Neural crest cell (in vitro differentiated cells): Measurements from ENCODE around the gene TSPEAR. TPM values are rescaled to one million over a fixed set of nuclear protein-coding genes. Genes with fewer than 3 reads are reported as not detected.

Experiments
- DNase-seq: peaks from one replicate; pipeline ENCODE4 v3.0.0; 2021; ENCODE audit warnings: low read depth, mixed read lengths, low spot score
- H3K27ac Mint-ChIP-seq: one replicate; pipeline ENCODE4 v1.8.0; 2021; ENCODE audit warnings: mild to moderate bottlenecking, mixed read lengths; ENCODE audit not compliant: unreplicated experiment
- H3K27me3 Mint-ChIP-seq: 2 replicates; pipeline ENCODE4 v1.8.0; 2021; ENCODE audit warnings: low read depth, mild to moderate bottlenecking, mixed read lengths
- H3K36me3 Mint-ChIP-seq: 2 replicates; pipeline ENCODE4 v1.8.0; 2021; ENCODE audit warnings: low read depth, mild to moderate bottlenecking, mixed read lengths
- H3K4me1 Mint-ChIP-seq: 2 replicates; pipeline ENCODE4 v1.8.0; 2021; ENCODE audit warnings: mixed read lengths
- H3K4me3 Mint-ChIP-seq: one replicate; pipeline ENCODE4 v1.8.0; 2021; ENCODE audit warnings: mild to moderate bottlenecking, mixed read lengths
- H3K9me3 Mint-ChIP-seq: 2 replicates; pipeline ENCODE4 v1.8.0; 2021; ENCODE audit warnings: mixed read lengths
- CTCF ChIP-seq: fragments of 200-600 bp; sonication (generic); conservative IDR thresholded peaks from 2 replicates; pipeline ENCODE4 v1.5.0; 2021; ENCODE audit warnings: antibody characterized with exemption, mild to moderate bottlenecking
- total RNA-seq: library from RNA; stranded (reverse); gene quantifications from 2 replicates; pipeline ENCODE4 v1.2.1, GENCODE V29; 2021

The TSPEAR gene
- total RNA-seq, 1 donor from 2014 or later: not detected

GRCh38 chr21:44548381-44548780, 163.0 kb downstream of the TSPEAR start:
- Mint-ChIP-seq H3K4me3 (no peak overlapping the region), H3K4me1 (peaks cover 21% of the 10 kb centered on the region), H3K9me3 (peaks cover 10% of the 10 kb centered on the region), H3K36me3 (peaks cover 10% of the 10 kb centered on the region), H3K27ac (peak overlapping the region; percentile 76), H3K27me3 (no peaks in the 10 kb centered on the region)
- TF ChIP-seq CTCF: no peak
- DNase-seq: no peak

DNA sequence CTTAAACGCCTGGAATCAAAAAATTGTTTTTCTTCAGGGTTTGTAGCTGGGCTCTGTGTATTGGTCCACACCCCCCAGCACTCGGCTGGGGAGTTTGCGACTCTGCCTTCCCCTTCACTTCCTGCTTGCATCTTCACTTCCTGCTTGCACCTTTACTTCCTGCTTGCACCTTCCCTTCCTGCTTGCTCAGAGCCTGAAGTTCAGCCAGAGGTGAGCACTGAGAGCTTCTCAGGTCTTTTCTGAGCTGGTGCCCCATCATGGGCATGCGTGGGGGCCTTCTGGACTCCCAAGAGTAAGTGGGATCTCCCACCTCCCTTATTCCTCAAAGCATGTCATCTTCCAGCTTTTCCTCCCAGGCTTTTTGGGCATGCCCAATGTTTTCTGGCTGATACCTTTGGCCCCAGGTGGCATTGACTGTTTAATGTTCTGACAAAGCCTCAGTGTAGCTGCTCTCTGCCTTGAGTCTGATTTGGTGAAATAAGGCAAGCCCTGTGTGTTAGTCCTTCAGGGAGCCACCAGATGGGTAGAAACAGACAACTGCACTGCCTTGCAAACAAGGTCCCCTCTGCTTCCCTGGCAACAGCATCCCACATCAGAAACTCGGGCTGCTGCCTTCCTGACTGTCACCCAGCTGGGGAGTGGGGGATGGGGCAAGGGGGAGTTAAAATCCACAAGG, 163.6 kb downstream of the TSPEAR start:
- Mint-ChIP-seq H3K36me3 (peaks cover 10% of the 10 kb centered on the region), H3K9me3 (peaks cover 10% of the 10 kb centered on the region), H3K27ac (no peak overlapping the region), H3K4me3 (no peak overlapping the region), H3K27me3 (no peaks in the 10 kb centered on the region), H3K4me1 (peaks cover 21% of the 10 kb centered on the region)
- DNase-seq: no peak
- TF ChIP-seq CTCF: no peak

DNA sequence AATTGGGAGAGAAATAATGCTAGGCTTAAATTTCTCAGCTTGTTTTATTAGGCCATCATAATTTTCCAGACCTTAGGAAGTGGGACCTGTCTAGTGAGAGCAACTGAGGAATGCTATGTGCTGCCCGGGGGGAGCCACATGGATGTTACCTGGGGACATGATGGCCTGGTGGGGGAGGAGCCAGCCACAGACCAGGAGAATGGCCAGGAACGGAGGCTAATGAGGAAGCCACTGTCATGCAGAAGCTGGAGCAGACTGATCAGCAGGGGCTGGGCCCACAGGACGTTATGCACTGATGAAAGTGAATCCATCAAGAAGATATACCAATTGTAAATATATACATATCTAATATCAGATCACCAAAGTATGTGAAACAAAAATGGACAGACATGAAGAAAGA, 166.8 kb downstream of the TSPEAR start:
- H3K4me3 Mint-ChIP-seq: no peak overlapping the region
- H3K4me1 Mint-ChIP-seq: peaks cover 15% of the 10 kb centered on the region
- H3K27ac Mint-ChIP-seq: no peak overlapping the region
- H3K27me3 Mint-ChIP-seq: no peaks in the 10 kb centered on the region
- peaks cover 10% of the 10 kb centered on the region for H3K9me3 Mint-ChIP-seq
- H3K36me3 Mint-ChIP-seq: peaks cover 10% of the 10 kb centered on the region
- no peak for TF ChIP-seq CTCF
- no peak for DNase-seq

DNA sequence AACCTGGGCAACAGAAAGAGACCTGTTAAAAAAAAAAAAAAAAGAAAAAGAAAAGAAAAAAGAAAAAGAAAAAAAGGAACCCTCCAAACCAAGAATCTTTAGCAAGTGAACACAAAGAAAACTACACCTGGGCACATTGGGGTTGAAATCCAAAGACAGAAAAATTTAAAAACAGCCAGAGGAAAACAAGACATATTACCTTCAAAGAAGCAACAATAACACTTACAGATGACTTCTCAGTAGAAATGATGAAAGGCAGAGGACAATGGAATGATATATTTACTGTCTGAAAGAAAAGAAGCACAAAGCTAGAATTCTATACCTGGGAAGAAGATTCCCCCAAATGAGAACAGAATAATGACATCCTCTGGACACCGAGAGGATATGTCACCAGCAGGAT, 168.7 kb downstream of the TSPEAR start:
- no peaks in the 10 kb centered on the region for H3K4me1 Mint-ChIP-seq
- H3K9me3 Mint-ChIP-seq: peaks cover 10% of the 10 kb centered on the region
- no peak overlapping the region for H3K27ac Mint-ChIP-seq
- H3K4me3 Mint-ChIP-seq: no peak overlapping the region
- H3K27me3 Mint-ChIP-seq: no peaks in the 10 kb centered on the region
- peaks cover 8% of the 10 kb centered on the region for H3K36me3 Mint-ChIP-seq
- no peak for DNase-seq
- TF ChIP-seq CTCF: no peak

- Mint-ChIP-seq H3K4me3 (no peak overlapping the region), H3K36me3 (no peaks in the 10 kb centered on the region), H3K4me1 (no peaks in the 10 kb centered on the region), H3K9me3 (peaks cover 4% of the 10 kb centered on the region), H3K27ac (no peak overlapping the region), H3K27me3 (no peaks in the 10 kb centered on the region)
- DNase-seq: no peak
- TF ChIP-seq CTCF: no peak
Measured at GRCh38 chr21:44540741-44541288, 170.6 kb downstream of the TSPEAR start.
